Gastrocnemius medialis (tissue), 4 donors: Measurements from ENCODE around the gene JAG2. TPM values are rescaled to one million over a fixed set of nuclear protein-coding genes. Genes with fewer than 3 reads are reported as not detected.

Source experiments
- ATAC-seq, 2 donors: fragments of 150-250 bp; one replicate each; pipeline ENCODE4 v1.9.1; 2016
- DNase-seq, 2 donors: peaks; one replicate each; pipeline ENCODE4 v3.0.0-alpha.2; 2019
- H3K27ac ChIP-seq, 4 donors: fragments of 200-600 bp; sonication (generic); 1 replicate in 1 of 4; 2 replicates in 3 of 4; pipeline ENCODE4 v1.5.1; 2016 to 2018; ENCODE audit warnings: mild to moderate bottlenecking in 2 of 4, moderate library complexity in 1 of 4
- H3K27me3 ChIP-seq, 3 donors: fragments of 200-600 bp; sonication (generic) in 2 of 3; 1 replicate in 1 of 3; 2 replicates in 2 of 3; pipeline versions ENCODE4 v1.5.1 to v1.6.0; 2016 to 2019; ENCODE audit warnings: mild to moderate bottlenecking in 1 of 3, moderate library complexity in 1 of 3
- H3K36me3 ChIP-seq, 2 donors: fragments of 200-600 bp; sonication (generic) in 1 of 2; one replicate each; pipeline ENCODE4 v1.5.1; 2017 to 2018
- H3K4me1 ChIP-seq, 2 donors: fragments of 200-600 bp; sonication (generic) in 1 of 2; one replicate each; pipeline ENCODE4 v1.5.1; 2016 to 2017; ENCODE audit warnings: mild to moderate bottlenecking in 2 of 2
- H3K4me3 ChIP-seq, 4 donors: fragments of 200-600 bp; sonication (generic) in 3 of 4; 1 replicate in 1 of 4; 2 replicates in 3 of 4; pipeline ENCODE4 v1.5.1; 2016 to 2019; ENCODE audit warnings: mild to moderate bottlenecking in 2 of 4
- H3K9me3 ChIP-seq, 3 donors: fragments of 200-600 bp; sonication (generic) in 2 of 3; 1 replicate in 1 of 3; 2 replicates in 2 of 3; pipeline ENCODE4 v1.5.1; 2016 to 2019
- CTCF ChIP-seq, 5 experiments: fragments of 450-650 bp in 3 of 5; fragments of 200-600 bp in 2 of 5; sonication (generic) in 2 of 5; IDR thresholded peaks in 4 of 5; conservative IDR thresholded peaks in 1 of 5; 1 replicate in 4 of 5; 2 replicates in 1 of 5; pipeline ENCODE4 v1.5.1; 2016 to 2019; ENCODE audit warnings: antibody characterized with exemption in 5 of 5, mild to moderate bottlenecking in 3 of 5, moderate library complexity in 3 of 5
- POLR2A ChIP-seq, 2 donors: fragments of 450-650 bp; IDR thresholded peaks; one replicate each; pipeline ENCODE4 v1.6.1; 2017; ENCODE audit warnings: antibody characterized with exemption in 2 of 2, mild to moderate bottlenecking in 2 of 2, moderate library complexity in 2 of 2
- in situ Hi-C, 4 donors: fragments of 200-750 bp; cut with MboI; loops; one replicate each; pipeline versions ENCODE4 v1.15.0 to v1.8.0; 2017; ENCODE audit warnings: low sequenced_read_pairs in 4 of 4
- intact Hi-C: fragments of 100-400 bp; cut with DNase I; formaldehyde crosslinking; loops from one replicate; pipeline ENCODE4 v1.15.1; 2023; ENCODE audit warnings: low total_unique reads
- total RNA-seq, 4 donors: library from RNA; depleted of rRNA; stranded (reverse); fragments of >200 nt; gene quantifications; one replicate each; pipeline versions ENCODE4 v1.1.0 to v1.2.3, GENCODE V29; 2016

JAG2 gene
- total RNA-seq, 4 donors from 2014 or later = 8.0 to 17.9 (median 15.7) TPM

- Histone ChIP-seq H3K4me3 (no peak overlapping the region), H3K27me3 (peaks cover 6 to 20% (median 10%) of the 10 kb centered on the region in 3 donors), H3K27ac (no peak overlapping the region), H3K9me3 (peaks cover 0 to 5% (median 0%) of the 10 kb centered on the region in 3 donors), H3K36me3 (no peaks in the 10 kb centered on the region), H3K4me1 (no peaks in the 10 kb centered on the region)
- ATAC-seq (no peak), DNase-seq (no peak)
- in situ Hi-C loops = no loop called here
- no peak for TF ChIP-seq CTCF (IDR thresholded peaks at IDR 0.05 in 4 of 5, conservative IDR thresholded peaks at IDR 0.05 in 1 of 5)
- TF ChIP-seq POLR2A (IDR thresholded peaks at IDR 0.05) = no peak
- intact Hi-C loops = no loop called here
Measured at GRCh38 chr14:105107351-105107750, 61.2 kb downstream of the JAG2 start.

GRCh38 chr14:105105158-105105557, 63.4 kb downstream of the JAG2 start:
- Histone ChIP-seq H3K4me3 (no peak overlapping the region), H3K27ac (no peak overlapping the region), H3K27me3 (peaks cover 6 to 20% (median 10%) of the 10 kb centered on the region in 3 donors), H3K4me1 (no peaks in the 10 kb centered on the region), H3K36me3 (no peaks in the 10 kb centered on the region), H3K9me3 (peaks cover 0 to 5% (median 0%) of the 10 kb centered on the region in 3 donors)
- intact Hi-C loops = no loop called here
- ATAC-seq = no peak
- TF ChIP-seq POLR2A (IDR thresholded peaks at IDR 0.05) = no peak
- no peak for TF ChIP-seq CTCF (IDR thresholded peaks at IDR 0.05 in 4 of 5, conservative IDR thresholded peaks at IDR 0.05 in 1 of 5)
- no peak for DNase-seq
- in situ Hi-C loops = no loop called here

GRCh38 chr14:105102893-105103292, 65.7 kb downstream of the JAG2 start:
- in situ Hi-C loops (no loop called here), intact Hi-C loops (no loop called here)
- no peak for TF ChIP-seq POLR2A (IDR thresholded peaks at IDR 0.05)
- no peak for TF ChIP-seq CTCF (IDR thresholded peaks at IDR 0.05 in 4 of 5, conservative IDR thresholded peaks at IDR 0.05 in 1 of 5)

GRCh38 chr14:105102361-105102870, 66.2 kb downstream of the JAG2 start:
- no peak for DNase-seq

More at GRCh38 chr14:105102893-105103292, 65.7 kb downstream of the JAG2 start:
- no peaks in the 10 kb centered on the region for H3K4me1 ChIP-seq
- peaks cover 0 to 5% (median 0%) of the 10 kb centered on the region in 3 donors for H3K9me3 ChIP-seq
- H3K4me3 ChIP-seq = no peak overlapping the region
- H3K27me3 ChIP-seq = peaks cover 8 to 20% (median 10%) of the 10 kb centered on the region in 3 donors
- H3K27ac ChIP-seq = no peak overlapping the region
- DNase-seq (no peak), ATAC-seq (no peak)
- no peaks in the 10 kb centered on the region for H3K36me3 ChIP-seq

More at GRCh38 chr14:105102361-105102870, 66.2 kb downstream of the JAG2 start:
- Histone ChIP-seq H3K27ac (no peak overlapping the region), H3K4me3 (no peak overlapping the region), H3K9me3 (peaks cover 0 to 5% (median 0%) of the 10 kb centered on the region in 3 donors), H3K4me1 (no peaks in the 10 kb centered on the region), H3K36me3 (no peaks in the 10 kb centered on the region), H3K27me3 (peaks cover 8 to 20% (median 10%) of the 10 kb centered on the region in 3 donors)
- intact Hi-C loops (no loop called here), in situ Hi-C loops (no loop called here)
- ATAC-seq = no peak
- TF ChIP-seq POLR2A (IDR thresholded peaks at IDR 0.05) (no peak), CTCF (IDR thresholded peaks at IDR 0.05 in 4 of 5, conservative IDR thresholded peaks at IDR 0.05 in 1 of 5) (no peak)
